Measurements from ENCODE around the gene WDR48. TPM values are rescaled to one million over a fixed set of nuclear protein-coding genes. Genes with fewer than 3 reads are reported as not detected.
A peak's percentile ranks its signal among the peaks of the same experiment; 100 is the strongest.

WDR48 gene
- polyA plus RNA-seq, 1 donor (not counting 4 experiments of a cell fraction or from before 2014, with no cell fraction given), result 29.7 TPM

DNA sequence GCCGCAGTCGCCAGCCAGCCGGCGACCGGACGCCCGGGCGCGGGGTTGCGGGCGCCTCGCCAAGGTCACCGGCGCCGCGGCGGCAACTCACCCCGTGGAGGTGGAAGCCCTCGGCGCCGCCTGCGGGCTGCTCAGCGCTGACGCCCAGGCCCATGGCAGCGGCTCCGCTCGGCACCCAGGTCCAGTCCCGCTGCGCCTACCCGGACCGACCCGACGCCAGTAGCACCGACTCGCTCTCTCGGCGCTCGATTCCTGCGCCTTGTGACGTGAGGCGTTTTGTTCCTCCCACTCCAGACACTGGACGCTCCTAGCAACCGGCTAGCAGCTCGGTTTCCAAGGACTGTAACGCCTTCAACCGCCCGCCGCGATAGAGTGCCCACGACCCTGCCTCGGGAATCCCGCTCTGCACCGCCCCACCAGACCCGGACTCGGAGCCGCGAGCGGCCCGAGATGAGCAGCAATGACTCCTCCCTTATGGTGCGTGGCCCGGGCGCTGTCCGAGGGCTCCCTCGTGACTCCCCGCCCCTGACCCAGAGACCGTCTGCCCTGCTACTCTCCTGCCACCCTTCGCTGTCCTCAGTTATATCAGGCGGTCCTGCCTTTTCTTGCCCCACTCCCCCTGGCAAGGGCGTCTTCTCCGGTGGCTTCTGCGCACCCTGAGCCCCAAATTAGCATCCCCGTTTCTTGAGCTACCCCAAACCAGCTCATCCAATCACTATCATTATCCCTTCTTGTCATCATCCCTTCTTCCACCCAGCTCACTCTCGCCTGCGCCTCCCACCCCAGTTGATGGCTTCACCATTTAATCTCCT, 55.8 kb downstream of the WDR48 start, which contains the start of the genes GORASP1 and TTC21A:
Gene GORASP1 (minus strand): TSS at position 240 of the 812 bp plus-strand sequence. CDS start 86 bp downstream, at position 154.
Gene TTC21A (plus strand): TSS at position 293 of the 812 bp plus-strand sequence. CDS start 158 bp downstream, at position 451.
- peaks cover 39% of the 10 kb centered on the region for H3K79me2 ChIP-seq (ENCODE audit: control insufficient read depth, insufficient read depth, low read length)
- peak within 1 kb of the TSS; percentile 92 for H3K4me2 ChIP-seq (ENCODE audit: control insufficient read depth, extremely low read depth, insufficient read depth, low read depth, low read length)
- peak within 1 kb of the TSS; percentile 69 for H3K27ac ChIP-seq (ENCODE audit: control insufficient read depth, insufficient read depth, low read length)
- peaks cover 0 to 2% of the 10 kb centered on the region in 2 experiments for H3K36me3 ChIP-seq (ENCODE audit: control insufficient read depth in 2 of 2, extremely low read depth in 1 of 2, insufficient read depth in 2 of 2, low read length in 2 of 2)
- peaks cover 15% of the 10 kb centered on the region for H3K4me1 ChIP-seq (ENCODE audit: control insufficient read depth, extremely low read depth, insufficient read depth, low read length)
- H4K20me1 ChIP-seq (ENCODE audit: control insufficient read depth, extremely low read depth, insufficient read depth, low read length), result peaks cover 7% of the 10 kb centered on the region
- H3K27me3 ChIP-seq (ENCODE audit: control insufficient read depth, extremely low read depth, insufficient read depth, low read length), result no peaks in the 10 kb centered on the region
- peak within 1 kb of the TSS; percentile 97 for H2AFZ ChIP-seq (ENCODE audit: control insufficient read depth, low read length)
- no peaks in the 10 kb centered on the region for H3K9me3 ChIP-seq (ENCODE audit: control insufficient read depth, low read depth, low read length)
- peak within 1 kb of the TSS; percentile 87 to 92 (median 87) for H3K4me3 ChIP-seq (ENCODE audit: control insufficient read depth in 2 of 3, extremely low read depth in 1 of 3, insufficient read depth in 2 of 3, low read depth in 1 of 3, low read length in 3 of 3)
- H3K9ac ChIP-seq (ENCODE audit: control insufficient read depth, extremely low read depth, insufficient read depth, low read length), result peak within 1 kb of the TSS; percentile 83
- dilution Hi-C loops (cut with MboI; ENCODE audit: extremely low pct_ligation_motif_present, low sequenced_read_pairs), result no loop called here
- H3K9me1 ChIP-seq (ENCODE audit: control insufficient read depth, extremely low read depth, insufficient read depth, low read length), result peaks cover 2% of the 10 kb centered on the region
- FAIRE-seq, result no peak
- DNase-seq (ENCODE audit: low read depth, low spot score), result peak; percentile 40
- no peak for TF ChIP-seq EZH2 (IDR thresholded peaks at IDR 0.05; ENCODE audit: low read length)
- TF ChIP-seq, protein P1, sequence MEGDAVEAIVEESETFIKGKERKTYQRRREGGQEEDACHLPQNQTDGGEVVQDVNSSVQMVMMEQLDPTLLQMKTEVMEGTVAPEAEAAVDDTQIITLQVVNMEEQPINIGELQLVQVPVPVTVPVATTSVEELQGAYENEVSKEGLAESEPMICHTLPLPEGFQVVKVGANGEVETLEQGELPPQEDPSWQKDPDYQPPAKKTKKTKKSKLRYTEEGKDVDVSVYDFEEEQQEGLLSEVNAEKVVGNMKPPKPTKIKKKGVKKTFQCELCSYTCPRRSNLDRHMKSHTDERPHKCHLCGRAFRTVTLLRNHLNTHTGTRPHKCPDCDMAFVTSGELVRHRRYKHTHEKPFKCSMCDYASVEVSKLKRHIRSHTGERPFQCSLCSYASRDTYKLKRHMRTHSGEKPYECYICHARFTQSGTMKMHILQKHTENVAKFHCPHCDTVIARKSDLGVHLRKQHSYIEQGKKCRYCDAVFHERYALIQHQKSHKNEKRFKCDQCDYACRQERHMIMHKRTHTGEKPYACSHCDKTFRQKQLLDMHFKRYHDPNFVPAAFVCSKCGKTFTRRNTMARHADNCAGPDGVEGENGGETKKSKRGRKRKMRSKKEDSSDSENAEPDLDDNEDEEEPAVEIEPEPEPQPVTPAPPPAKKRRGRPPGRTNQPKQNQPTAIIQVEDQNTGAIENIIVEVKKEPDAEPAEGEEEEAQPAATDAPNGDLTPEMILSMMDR (optimal IDR thresholded peaks at IDR 0.05 in 1 of 3, IDR thresholded peaks at IDR 0.05 in 1 of 3, conservative IDR thresholded peaks at IDR 0.05 in 1 of 3; ENCODE audit: extremely low read depth in 1 of 3, insufficient read depth in 2 of 3, low read length in 3 of 3), result no peak

DNA sequence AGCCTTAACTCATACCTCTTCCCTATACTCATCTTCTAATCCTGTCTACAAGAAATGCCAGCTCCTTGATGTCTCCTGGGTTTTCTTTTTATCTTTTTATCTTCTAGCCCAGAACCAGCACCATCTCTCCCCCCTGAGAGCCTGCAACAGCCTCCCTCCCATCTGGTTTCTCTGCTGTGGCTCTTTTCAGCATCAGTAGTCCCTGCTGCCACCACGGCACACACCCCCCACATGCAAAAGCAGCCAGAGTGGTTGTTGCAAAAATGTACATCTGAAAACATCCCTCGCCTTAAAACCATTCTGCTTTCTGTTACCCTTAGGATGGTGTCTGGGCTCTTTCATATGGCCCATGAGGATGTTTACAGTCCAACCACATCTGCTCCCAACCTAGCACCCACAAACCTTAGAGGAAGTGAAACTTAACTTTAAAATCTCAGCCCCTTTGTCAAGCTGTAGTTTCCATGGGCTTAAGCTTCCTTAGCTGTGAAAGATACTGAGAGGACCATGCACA, 56.4 kb downstream of the WDR48 start:
- dilution Hi-C loops (cut with MboI; ENCODE audit: extremely low pct_ligation_motif_present, low sequenced_read_pairs), result no loop called here
- Histone ChIP-seq H3K79me2 (ENCODE audit: control insufficient read depth, insufficient read depth, low read length) (peaks cover 36% of the 10 kb centered on the region), H3K4me3 (ENCODE audit: control insufficient read depth in 2 of 3, extremely low read depth in 1 of 3, insufficient read depth in 2 of 3, low read depth in 1 of 3, low read length in 3 of 3) (peak overlapping the region; percentile 87 to 92 (median 87)), H4K20me1 (ENCODE audit: control insufficient read depth, extremely low read depth, insufficient read depth, low read length) (peaks cover 7% of the 10 kb centered on the region), H3K4me1 (ENCODE audit: control insufficient read depth, extremely low read depth, insufficient read depth, low read length) (peaks cover 15% of the 10 kb centered on the region), H3K9ac (ENCODE audit: control insufficient read depth, extremely low read depth, insufficient read depth, low read length) (peak overlapping the region; percentile 83), H3K27me3 (ENCODE audit: control insufficient read depth, extremely low read depth, insufficient read depth, low read length) (no peaks in the 10 kb centered on the region), H3K9me1 (ENCODE audit: control insufficient read depth, extremely low read depth, insufficient read depth, low read length) (peaks cover 2% of the 10 kb centered on the region), H3K36me3 (ENCODE audit: control insufficient read depth in 2 of 2, extremely low read depth in 1 of 2, insufficient read depth in 2 of 2, low read length in 2 of 2) (peaks cover 0 to 2% of the 10 kb centered on the region in 2 experiments), H3K27ac (ENCODE audit: control insufficient read depth, insufficient read depth, low read length) (no peak overlapping the region), H3K9me3 (ENCODE audit: control insufficient read depth, low read depth, low read length) (no peaks in the 10 kb centered on the region), H2AFZ (ENCODE audit: control insufficient read depth, low read length) (peak overlapping the region; percentile 97), H3K4me2 (ENCODE audit: control insufficient read depth, extremely low read depth, insufficient read depth, low read depth, low read length) (peak overlapping the region; percentile 92)
- FAIRE-seq, result no peak
- no peak for DNase-seq (ENCODE audit: low read depth, low spot score)
- TF ChIP-seq EZH2 (IDR thresholded peaks at IDR 0.05; ENCODE audit: low read length), result no peak
- TF ChIP-seq, protein P1 (optimal IDR thresholded peaks at IDR 0.05 in 1 of 3, IDR thresholded peaks at IDR 0.05 in 1 of 3, conservative IDR thresholded peaks at IDR 0.05 in 1 of 3; ENCODE audit: extremely low read depth in 1 of 3, insufficient read depth in 2 of 3, low read length in 3 of 3), result no peak
